Mucosa of rectum (tissue), 2 donors: ENCODE measurements around the gene HAPLN3.
"Not testable (repeated sequence)": the region's sequence is repeated elsewhere in the genome, so short reads cannot be mapped to it uniquely, and the experiment has no call there.

Experiments
- H3K27ac ChIP-seq, 2 donors: one replicate each; pipeline ENCODE4 v1.7.0; 2013; ENCODE audit warnings: inconsistent platforms in 2 of 2, low read depth in 2 of 2, low read length in 2 of 2
- H3K27me3 ChIP-seq, 2 donors: one replicate each; pipeline ENCODE4 v1.7.0; 2013; ENCODE audit warnings: low read length in 2 of 2; ENCODE audit not compliant: control insufficient read depth in 2 of 2, insufficient read depth in 2 of 2
- H3K36me3 ChIP-seq, 2 donors: one replicate each; pipeline ENCODE4 v1.7.0; 2013; ENCODE audit warnings: low read length in 2 of 2; ENCODE audit not compliant: control insufficient read depth in 2 of 2, insufficient read depth in 2 of 2
- H3K4me1 ChIP-seq, 2 donors: one replicate each; pipeline ENCODE4 v1.7.0; 2013; ENCODE audit warnings: low read length in 2 of 2, mild to moderate bottlenecking in 1 of 2; ENCODE audit not compliant: control insufficient read depth in 2 of 2, insufficient read depth in 2 of 2
- H3K4me3 ChIP-seq, 2 donors: one replicate each; pipeline ENCODE4 v1.7.0; 2013; ENCODE audit warnings: low read length in 2 of 2
- H3K9ac ChIP-seq, 2 donors: one replicate each; pipeline ENCODE4 v1.7.0; 2013; ENCODE audit warnings: low read length in 2 of 2, low read depth in 1 of 2, mild to moderate bottlenecking in 1 of 2
- H3K9me3 ChIP-seq, 2 donors: one replicate each; pipeline ENCODE4 v1.7.0; 2013; ENCODE audit warnings: low read length in 2 of 2; ENCODE audit not compliant: control insufficient read depth in 2 of 2
- donor health status: healthy.
- donor health status: Normal muscosa, but diverticular disease.

The HAPLN3 gene, protein sequence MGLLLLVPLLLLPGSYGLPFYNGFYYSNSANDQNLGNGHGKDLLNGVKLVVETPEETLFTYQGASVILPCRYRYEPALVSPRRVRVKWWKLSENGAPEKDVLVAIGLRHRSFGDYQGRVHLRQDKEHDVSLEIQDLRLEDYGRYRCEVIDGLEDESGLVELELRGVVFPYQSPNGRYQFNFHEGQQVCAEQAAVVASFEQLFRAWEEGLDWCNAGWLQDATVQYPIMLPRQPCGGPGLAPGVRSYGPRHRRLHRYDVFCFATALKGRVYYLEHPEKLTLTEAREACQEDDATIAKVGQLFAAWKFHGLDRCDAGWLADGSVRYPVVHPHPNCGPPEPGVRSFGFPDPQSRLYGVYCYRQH

DNA sequence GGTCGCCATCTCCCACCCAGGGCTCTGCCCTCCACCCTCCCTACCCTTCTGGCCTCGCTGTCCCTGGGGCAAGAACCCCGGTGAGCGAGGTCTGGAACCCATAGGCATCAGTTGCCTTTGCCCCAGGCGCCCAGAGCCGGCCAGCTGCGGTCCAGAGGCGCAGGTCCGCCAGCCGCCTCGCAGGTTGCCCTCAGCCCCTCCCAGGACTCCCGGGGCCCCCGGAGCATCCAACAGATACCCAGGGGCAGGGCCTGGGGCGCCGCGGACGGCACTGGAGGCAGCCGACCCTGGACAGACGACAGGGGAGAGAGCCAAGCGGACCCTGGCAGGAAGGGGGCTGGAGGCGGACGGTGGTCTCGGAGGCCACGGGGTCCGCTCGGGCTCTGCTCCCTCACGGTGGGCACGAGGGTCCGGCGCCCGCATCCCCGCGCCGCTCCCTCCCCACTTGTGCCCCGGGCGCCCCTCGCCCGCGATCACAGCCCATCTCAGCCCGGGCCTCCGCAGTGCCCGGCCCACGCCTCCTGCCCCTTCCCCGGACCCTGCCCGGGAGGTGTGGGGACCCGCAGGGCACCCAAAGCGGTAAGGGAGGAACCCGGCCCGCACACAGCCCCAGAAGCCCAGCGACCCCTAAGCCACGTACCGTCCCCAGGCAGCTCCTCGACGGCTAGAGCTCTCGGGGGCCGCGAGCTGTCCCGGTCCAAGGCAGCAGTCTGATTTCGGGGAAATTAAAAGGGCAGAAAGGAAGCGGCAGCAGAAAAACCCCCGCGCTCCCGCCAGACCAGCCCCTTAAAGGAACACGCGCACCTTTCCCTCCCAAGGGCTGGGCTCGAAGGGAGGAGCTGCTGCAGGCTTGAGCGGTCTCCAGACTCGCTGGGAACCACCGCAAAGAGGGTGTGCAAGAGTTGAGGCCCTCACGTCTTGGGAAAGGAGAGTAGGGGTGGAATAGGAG, at the start of gene HAPLN3:
Gene HAPLN3, minus strand, starts transcription at position 726 of the 949 bp plus-strand sequence. CDS start 8,246 bp downstream, outside the sequence.
- Histone ChIP-seq H3K9ac (peak within 1 kb of the TSS; percentile 24 to 29), H3K4me1 (peaks cover 7 to 17% of the 10 kb centered on the region in 2 donors), H3K4me3 (peak within 1 kb of the TSS; percentile 53 to 61), H3K9me3 (no peaks in the 10 kb centered on the region), H3K27me3 (peaks cover 6% of the 10 kb centered on the region in 2 donors), H3K27ac (no peak within 1 kb of the TSS), H3K36me3 (no peaks in the 10 kb centered on the region)

DNA sequence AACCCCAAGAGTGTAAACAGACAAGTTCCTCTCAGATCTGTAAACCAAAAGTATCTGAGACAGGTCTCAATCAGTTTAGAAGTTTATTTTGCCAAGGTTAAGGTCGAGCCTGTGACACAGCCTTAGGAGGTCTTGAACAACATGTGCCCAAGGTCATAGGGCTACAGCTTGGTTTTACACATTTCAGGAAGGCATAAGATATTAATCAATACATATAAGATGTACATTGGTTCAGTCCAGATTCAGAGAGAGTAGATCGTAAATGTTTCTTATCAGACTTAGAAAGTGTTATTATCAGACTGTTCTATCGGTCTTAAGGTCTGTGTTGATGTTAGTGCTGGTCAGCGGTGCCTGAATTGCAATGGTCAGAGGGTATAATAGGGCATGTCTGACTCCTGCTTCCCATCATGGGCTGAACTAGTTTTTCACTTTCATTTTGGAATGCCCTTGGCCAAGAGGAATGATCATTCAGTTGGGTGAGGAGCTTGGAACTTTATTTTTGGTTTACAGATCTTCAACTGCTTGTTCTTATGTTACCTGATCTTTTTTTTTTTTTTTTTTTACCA, 44.8 kb upstream of the HAPLN3 start:
- H3K9me3 ChIP-seq: no peaks in the 10 kb centered on the region

DNA sequence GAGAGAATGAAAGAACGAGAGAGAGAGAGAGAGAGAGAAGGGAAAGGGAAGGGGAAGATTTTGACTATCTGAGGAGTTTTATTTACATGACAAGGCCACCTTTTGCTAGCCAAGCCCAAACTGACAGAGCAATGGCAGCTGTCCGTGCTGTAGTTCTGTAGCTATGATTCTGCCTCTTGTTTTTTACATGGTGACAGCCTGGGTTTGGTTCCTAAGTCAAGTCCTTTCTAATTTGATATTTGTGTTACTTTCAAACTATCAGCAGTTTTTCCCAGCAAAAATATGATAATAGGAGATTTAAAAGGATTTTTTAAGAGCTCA, 44.1 kb upstream of the HAPLN3 start:
- Histone ChIP-seq H3K4me3 (no peak overlapping the region), H3K4me1 (no peaks in the 10 kb centered on the region), H3K9me3 (no peaks in the 10 kb centered on the region), H3K36me3 (no peaks in the 10 kb centered on the region), H3K9ac (no peak overlapping the region), H3K27ac (no peak overlapping the region), H3K27me3 (no peaks in the 10 kb centered on the region)

More for the DNA sequence above, 44.8 kb upstream of the HAPLN3 start:
- Histone ChIP-seq H3K27ac (no peak overlapping the region), H3K4me3 (no peak overlapping the region), H3K9ac (no peak overlapping the region), H3K27me3 (no peaks in the 10 kb centered on the region), H3K36me3 (no peaks in the 10 kb centered on the region), H3K4me1 (no peaks in the 10 kb centered on the region)

DNA sequence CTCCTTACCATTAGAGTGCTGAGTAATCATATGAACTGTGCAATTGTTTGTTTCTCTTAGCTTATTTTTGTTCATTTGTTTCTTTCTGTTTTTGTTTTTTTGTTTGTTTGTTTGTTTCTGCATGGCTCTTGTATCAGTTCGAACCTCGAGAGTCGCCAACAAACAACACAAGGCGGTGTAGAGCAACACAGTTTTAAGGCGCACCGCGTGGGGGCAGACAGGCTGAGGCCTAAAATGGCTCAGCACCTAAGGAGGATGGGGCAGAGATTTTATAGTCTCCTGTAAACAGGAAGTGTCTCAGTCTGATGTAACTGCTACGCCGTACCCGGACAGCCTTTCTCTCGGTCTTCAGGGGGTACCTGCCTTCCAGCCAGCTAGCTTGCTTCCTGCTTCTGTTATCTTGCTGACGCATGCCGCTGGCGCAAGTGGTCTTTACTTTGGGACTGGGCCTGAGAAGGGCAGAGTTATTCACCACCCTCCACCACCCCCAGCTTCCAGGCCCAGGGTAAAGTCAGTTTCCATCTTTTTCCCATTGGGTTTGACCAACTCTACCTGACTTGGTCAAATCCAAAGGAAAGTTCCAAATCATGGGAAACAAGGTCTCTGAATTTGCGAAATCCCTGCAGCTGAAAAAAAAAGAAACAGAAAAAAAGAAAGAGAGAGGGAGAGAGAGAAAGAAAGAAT, 43.6 kb upstream of the HAPLN3 start:
- H3K4me3 ChIP-seq: no peak overlapping the region
- H3K9ac ChIP-seq: no peak overlapping the region
- no peaks in the 10 kb centered on the region for H3K4me1 ChIP-seq
- H3K27me3 ChIP-seq: no peaks in the 10 kb centered on the region
- H3K9me3 ChIP-seq: no peaks in the 10 kb centered on the region
- H3K36me3 ChIP-seq: no peaks in the 10 kb centered on the region
- H3K27ac ChIP-seq: no peak overlapping the region

DNA sequence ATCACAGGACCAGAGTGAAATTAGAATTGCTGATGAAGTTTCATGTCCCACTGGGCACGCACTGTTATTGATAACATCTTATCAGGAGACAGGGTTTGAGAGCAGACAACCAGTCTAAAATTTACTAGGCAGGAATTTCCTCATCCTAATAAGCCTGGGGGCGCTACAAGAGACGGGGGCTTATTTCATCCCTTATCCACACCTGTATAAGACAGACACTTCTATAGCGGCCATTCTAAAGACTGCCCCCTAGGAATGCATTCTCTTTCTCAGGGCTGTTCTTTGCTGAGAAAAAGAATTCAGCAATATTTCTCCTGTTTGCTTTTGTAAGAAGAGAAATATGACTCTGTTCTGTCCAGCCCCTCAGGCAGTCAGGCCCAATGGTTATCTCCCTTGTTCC, 39.1 kb upstream of the HAPLN3 start:
- not testable (repeated sequence) for H3K9ac ChIP-seq, H3K27me3 ChIP-seq, H3K9me3 ChIP-seq, H3K4me3 ChIP-seq, H3K27ac ChIP-seq, H3K4me1 ChIP-seq, H3K36me3 ChIP-seq

DNA sequence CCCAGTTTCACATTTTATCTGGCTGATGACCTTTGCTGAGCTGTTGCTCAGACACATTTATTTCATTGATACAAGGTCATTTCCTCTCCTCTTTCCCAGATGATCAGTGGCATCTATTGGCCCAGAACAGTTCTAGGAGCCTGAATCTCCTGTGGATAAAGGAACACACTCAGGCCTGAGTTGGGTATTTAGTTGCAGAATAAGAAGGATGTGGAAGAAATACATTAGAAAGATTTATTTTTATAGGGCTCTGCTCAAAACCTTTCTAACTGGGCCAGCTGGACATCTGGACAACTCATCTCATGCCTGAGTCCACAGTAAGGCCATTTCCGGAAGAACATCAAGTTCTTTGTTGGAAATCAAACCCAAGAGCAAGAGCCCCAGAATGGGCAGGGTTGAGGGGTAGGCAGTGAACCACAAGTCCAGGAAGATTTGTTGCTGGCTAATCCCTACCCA, 37.6 kb upstream of the HAPLN3 start:
- Histone ChIP-seq H3K9ac (no peak overlapping the region), H3K4me3 (no peak overlapping the region), H3K27me3 (peaks cover 0 to 2% of the 10 kb centered on the region in 2 donors), H3K9me3 (no peaks in the 10 kb centered on the region), H3K36me3 (no peaks in the 10 kb centered on the region), H3K27ac (no peak overlapping the region), H3K4me1 (no peaks in the 10 kb centered on the region)

DNA sequence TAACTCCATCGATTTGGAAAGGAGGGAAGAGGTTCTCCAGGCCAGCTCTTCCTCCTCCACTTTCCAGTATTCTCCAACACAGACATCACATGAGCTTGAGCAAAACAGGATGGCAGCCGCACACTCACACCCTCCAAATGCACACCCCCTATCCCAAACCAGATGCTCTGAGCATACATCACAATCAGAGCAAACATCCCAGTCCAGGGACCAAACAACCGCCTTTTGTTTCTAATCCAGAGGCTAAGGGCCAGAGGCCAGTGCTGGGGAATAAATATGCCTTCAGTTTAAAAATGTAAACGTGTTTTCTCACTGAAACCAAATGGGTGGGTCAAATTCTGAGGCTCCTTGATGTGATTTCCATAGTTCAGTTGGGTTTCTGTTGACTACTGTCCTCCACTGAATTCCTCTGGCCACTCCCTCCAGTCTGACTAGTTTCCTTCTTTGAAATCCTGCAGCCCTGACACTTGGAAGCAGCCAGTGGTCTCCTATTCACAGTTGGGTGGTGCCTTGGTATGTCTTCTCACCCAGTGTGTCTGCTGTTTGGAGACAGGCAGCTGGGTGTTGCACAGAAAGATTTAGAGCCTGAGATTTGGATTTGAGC, 37.0 kb upstream of the HAPLN3 start:
- no peaks in the 10 kb centered on the region for H3K36me3 ChIP-seq
- H3K4me1 ChIP-seq: no peaks in the 10 kb centered on the region
- no peak overlapping the region for H3K4me3 ChIP-seq
- peaks cover 0 to 2% of the 10 kb centered on the region in 2 donors for H3K27me3 ChIP-seq
- H3K9me3 ChIP-seq: no peaks in the 10 kb centered on the region
- H3K9ac ChIP-seq: no peak overlapping the region
- peak overlapping the region in 1 of 2 donors; percentile 20 for H3K27ac ChIP-seq

DNA sequence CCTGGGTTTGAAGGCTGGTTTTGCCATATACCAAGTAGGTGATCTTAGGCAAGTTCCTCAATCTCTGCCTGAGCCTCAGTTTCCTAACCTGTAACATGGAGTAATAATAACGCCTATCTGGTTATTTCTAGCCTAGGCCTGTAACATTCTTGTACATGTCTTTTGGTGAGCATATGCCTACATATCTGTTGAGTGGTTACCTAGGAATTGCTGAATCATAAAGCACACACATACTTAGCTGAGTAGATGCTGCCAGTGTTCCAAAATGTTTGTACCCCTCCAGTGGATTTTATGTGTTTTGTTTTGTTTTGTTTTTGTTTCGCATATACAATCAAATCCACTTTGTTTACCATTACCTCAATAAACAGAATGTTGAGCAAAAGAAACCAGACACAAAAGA, 35.2 kb upstream of the HAPLN3 start:
- Histone ChIP-seq H3K9me3 (no peaks in the 10 kb centered on the region), H3K4me3 (no peak overlapping the region), H3K27me3 (peaks cover 0 to 2% of the 10 kb centered on the region in 2 donors), H3K9ac (no peak overlapping the region), H3K27ac (no peak overlapping the region), H3K36me3 (no peaks in the 10 kb centered on the region), H3K4me1 (no peaks in the 10 kb centered on the region)

DNA sequence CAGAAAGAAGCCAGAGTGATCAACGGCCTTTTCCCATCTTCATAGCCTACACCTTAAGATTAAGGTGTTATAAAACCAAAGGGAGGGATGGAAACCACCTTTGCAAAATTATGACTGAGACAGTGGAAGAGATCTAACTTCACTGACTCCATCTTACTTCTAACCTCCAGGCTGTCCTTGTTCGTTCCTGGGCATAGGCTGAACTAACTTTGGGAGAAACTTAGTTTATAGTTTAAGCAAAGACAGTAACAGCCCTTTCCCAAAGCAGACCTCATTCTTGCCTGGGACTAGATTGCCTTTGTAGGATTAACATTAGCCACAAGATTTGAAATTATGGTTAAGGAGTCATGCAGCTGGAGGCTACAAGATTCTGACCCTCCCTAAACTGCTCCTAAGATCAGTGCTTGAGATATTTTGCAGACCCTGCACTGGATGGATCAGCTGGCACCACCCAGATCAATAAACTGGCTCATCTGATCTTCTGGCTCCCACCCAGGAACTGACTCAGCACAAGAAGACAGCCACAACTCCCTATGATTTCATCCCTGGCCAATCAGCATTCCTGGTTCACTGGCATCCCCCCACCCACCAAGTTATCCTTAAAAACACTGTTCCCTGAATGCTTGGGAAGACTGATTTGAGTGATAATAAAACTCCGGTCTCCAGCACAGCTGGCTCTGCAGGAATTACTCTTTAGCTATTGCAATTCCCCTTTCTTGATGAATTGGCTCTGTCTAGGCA, 34.2 kb upstream of the HAPLN3 start:
- not testable (repeated sequence) for H3K27ac ChIP-seq, H3K27me3 ChIP-seq, H3K4me3 ChIP-seq, H3K36me3 ChIP-seq, H3K4me1 ChIP-seq, H3K9ac ChIP-seq, H3K9me3 ChIP-seq
